Measurements from ENCODE around the gene LBHD1. TPM values are rescaled to one million over a fixed set of nuclear protein-coding genes. Genes with fewer than 3 reads are reported as not detected.

LBHD1 gene
- total and polyA plus RNA-seq, 7 donors = 2.0 to 12.9 (median 3.9) TPM

DNA sequence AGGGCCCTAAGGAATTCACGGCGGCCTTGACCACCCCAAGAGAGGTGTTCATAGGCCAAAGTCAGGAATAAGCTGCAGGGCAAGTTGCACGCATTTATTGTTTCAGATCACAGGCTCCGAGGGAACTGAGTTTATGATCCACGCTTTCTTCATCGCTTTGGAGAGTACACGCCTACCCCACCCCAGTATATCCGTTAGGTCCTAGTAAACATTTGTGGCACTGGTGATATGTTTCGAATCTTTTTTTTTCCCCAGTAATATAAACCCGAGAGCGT, 26.5 kb downstream of the LBHD1 start:
- no peak for TF ChIP-seq POLR2AphosphoS5 (IDR thresholded peaks at IDR 0.05)
- TF ChIP-seq POLR2A (IDR thresholded peaks at IDR 0.05) = no peak
- TF ChIP-seq EP300 (IDR thresholded peaks at IDR 0.05) = no peak
- TF ChIP-seq, protein P1, sequence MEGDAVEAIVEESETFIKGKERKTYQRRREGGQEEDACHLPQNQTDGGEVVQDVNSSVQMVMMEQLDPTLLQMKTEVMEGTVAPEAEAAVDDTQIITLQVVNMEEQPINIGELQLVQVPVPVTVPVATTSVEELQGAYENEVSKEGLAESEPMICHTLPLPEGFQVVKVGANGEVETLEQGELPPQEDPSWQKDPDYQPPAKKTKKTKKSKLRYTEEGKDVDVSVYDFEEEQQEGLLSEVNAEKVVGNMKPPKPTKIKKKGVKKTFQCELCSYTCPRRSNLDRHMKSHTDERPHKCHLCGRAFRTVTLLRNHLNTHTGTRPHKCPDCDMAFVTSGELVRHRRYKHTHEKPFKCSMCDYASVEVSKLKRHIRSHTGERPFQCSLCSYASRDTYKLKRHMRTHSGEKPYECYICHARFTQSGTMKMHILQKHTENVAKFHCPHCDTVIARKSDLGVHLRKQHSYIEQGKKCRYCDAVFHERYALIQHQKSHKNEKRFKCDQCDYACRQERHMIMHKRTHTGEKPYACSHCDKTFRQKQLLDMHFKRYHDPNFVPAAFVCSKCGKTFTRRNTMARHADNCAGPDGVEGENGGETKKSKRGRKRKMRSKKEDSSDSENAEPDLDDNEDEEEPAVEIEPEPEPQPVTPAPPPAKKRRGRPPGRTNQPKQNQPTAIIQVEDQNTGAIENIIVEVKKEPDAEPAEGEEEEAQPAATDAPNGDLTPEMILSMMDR (IDR thresholded peaks at IDR 0.05) = no peak
- Histone ChIP-seq H3K4me1 (peaks cover 0 to 32% (median 23%) of the 10 kb centered on the region in 4 donors), H3K27me3 (no peaks in the 10 kb centered on the region), H3K36me3 (peaks cover 11 to 53% (median 26%) of the 10 kb centered on the region in 4 donors), H3K9me3 (no peaks in the 10 kb centered on the region), H3K4me3 (peak overlapping the region; percentile 63 to 98 (median 86)), H3K27ac (peak overlapping the region; percentile 89 to 96 (median 94))
- 5 to 11% methylated on average over 11 of the region's 11 CpGs for WGBS, 2 donors
- intact Hi-C loops (cut with DNase I) = no loop called here
- DNase-seq = no peak

DNA sequence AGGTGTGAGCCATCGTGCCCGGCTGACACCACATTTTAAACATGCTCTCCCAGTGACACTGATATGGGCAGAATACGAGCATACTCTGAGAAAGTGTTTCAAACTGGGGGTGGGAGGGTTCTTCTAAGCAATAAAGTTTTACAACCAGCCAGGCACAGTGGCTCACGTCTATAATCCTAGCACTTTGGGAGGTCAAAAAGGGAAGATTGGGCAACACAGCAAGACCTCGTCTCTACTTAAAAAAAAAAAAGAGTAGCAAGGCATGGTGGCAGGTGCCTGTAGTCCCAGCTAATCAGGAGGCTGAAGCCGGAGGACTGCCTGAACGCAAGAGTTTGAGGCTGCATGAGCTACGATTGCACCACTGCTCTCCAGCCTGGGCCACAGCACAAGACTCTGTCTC, 27.8 kb downstream of the LBHD1 start:
- DNase-seq = no peak
- 54 to 79% methylated on average over 8 of the region's 8 CpGs for WGBS, 2 donors
- TF ChIP-seq, protein P1 (IDR thresholded peaks at IDR 0.05) = no peak
- TF ChIP-seq POLR2A (IDR thresholded peaks at IDR 0.05) = no peak
- TF ChIP-seq POLR2AphosphoS5 (IDR thresholded peaks at IDR 0.05) = no peak
- no peak for TF ChIP-seq EP300 (IDR thresholded peaks at IDR 0.05)
- peaks cover 5 to 51% (median 23%) of the 10 kb centered on the region in 4 donors for H3K36me3 ChIP-seq
- H3K27me3 ChIP-seq = no peaks in the 10 kb centered on the region
- no peaks in the 10 kb centered on the region for H3K9me3 ChIP-seq
- no peak overlapping the region for H3K4me3 ChIP-seq
- H3K27ac ChIP-seq = peak overlapping the region in 1 of 4 donors; percentile 96
- H3K4me1 ChIP-seq = peaks cover 0 to 32% (median 23%) of the 10 kb centered on the region in 4 donors
- intact Hi-C loops (cut with DNase I) = no loop called here

DNA sequence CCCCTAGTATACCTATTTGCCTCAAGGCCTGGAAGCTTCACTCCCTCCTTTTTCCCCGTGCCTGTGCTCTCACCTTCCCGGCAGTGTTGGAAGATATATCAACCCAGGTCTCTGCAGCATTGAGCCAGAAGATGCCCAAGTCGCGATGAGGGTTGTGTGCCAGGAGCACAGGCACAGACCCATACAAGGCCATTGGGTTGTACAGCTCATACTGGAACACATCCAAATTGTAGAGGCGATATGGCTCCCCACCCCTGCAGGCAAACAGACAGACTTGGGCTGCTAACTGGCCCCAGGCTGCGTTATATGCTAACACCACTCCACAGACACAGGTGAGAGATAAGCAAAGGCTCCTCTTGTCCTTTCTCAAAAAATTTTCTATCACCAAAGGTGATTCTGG, 39.6 kb downstream of the LBHD1 start:
- TF ChIP-seq, protein P1 (IDR thresholded peaks at IDR 0.05) = no peak
- TF ChIP-seq EP300 (IDR thresholded peaks at IDR 0.05) = no peak
- no peak for TF ChIP-seq POLR2A (IDR thresholded peaks at IDR 0.05)
- TF ChIP-seq POLR2AphosphoS5 (IDR thresholded peaks at IDR 0.05) = no peak

DNA sequence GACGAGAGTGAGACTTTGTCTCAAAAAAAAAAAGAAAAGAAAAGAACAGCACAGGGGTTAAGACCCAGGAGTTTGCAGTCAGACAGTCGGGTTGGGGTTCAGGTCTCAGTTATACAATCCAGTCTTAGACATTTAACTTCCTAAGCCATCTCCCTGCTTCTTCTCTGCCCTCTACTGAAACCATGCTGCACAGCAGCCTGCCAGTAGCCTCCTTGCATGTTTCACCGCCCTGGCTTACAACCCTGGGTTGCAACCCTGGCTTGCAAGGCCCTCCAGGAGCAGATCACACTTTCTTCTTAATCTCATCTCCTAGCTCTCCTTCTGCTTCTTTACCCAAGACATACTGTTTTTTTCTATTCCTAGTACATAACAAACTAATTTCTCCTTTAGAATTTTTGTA, 44.4 kb downstream of the LBHD1 start:
- peaks cover 0 to 7% (median 0%) of the 10 kb centered on the region in 4 donors for H3K4me1 ChIP-seq
- 85 to 89% methylated on average over 3 of the region's 3 CpGs for WGBS, 2 donors
- no peaks in the 10 kb centered on the region for H3K27me3 ChIP-seq
- no peaks in the 10 kb centered on the region for H3K9me3 ChIP-seq
- intact Hi-C loops (cut with DNase I) = no loop called here
- H3K27ac ChIP-seq = no peak overlapping the region
- no peak for TF ChIP-seq EP300 (IDR thresholded peaks at IDR 0.05)
- TF ChIP-seq POLR2AphosphoS5 (IDR thresholded peaks at IDR 0.05) = no peak
- TF ChIP-seq, protein P1 (IDR thresholded peaks at IDR 0.05) = no peak
- no peak for TF ChIP-seq POLR2A (IDR thresholded peaks at IDR 0.05)
- peaks cover 48 to 81% (median 67%) of the 10 kb centered on the region in 4 donors for H3K36me3 ChIP-seq
- H3K4me3 ChIP-seq = no peak overlapping the region
- no peak for DNase-seq

More for the DNA sequence above, 39.6 kb downstream of the LBHD1 start:
- H3K4me3 ChIP-seq = no peak overlapping the region
- 63 to 85% methylated on average over 6 of the region's 6 CpGs for WGBS, 2 donors
- intact Hi-C loops (cut with DNase I) = no loop called here
- no peak for DNase-seq
- H3K4me1 ChIP-seq = peaks cover 0 to 8% (median 0%) of the 10 kb centered on the region in 4 donors
- H3K27ac ChIP-seq = peak overlapping the region in 2 of 4 donors; percentile 10 to 30
- H3K27me3 ChIP-seq = no peaks in the 10 kb centered on the region
- H3K9me3 ChIP-seq = no peaks in the 10 kb centered on the region
- H3K36me3 ChIP-seq = peaks cover 50 to 100% (median 85%) of the 10 kb centered on the region in 4 donors

All from sigmoid colon (tissue), 7 donors.